ENCODE measurements around the gene AQP7. TPM values are rescaled to one million over a fixed set of nuclear protein-coding genes. Genes with fewer than 3 reads are reported as not detected.

The AQP7 gene
- total RNA-seq, 1 experiment from 2014 or later = 0.59 TPM

GRCh38 chr9:33346564-33346963 lies 55.8 kb downstream of the AQP7 start:
- Histone ChIP-seq H3K9me3 (ENCODE audit: insufficient read depth, low read depth) (no peaks in the 10 kb centered on the region), H3K4me1 (replicated peaks; ENCODE audit: insufficient read depth) (peaks cover 15% of the 10 kb centered on the region), H3K4me2 (no peak overlapping the region), H3K27me3 (ENCODE audit: insufficient read depth, low read depth) (no peaks in the 10 kb centered on the region), H4K20me1 (ENCODE audit: insufficient read depth) (no peaks in the 10 kb centered on the region), H3K36me3 (ENCODE audit: low read depth) (no peaks in the 10 kb centered on the region), H3F3A (ENCODE audit: insufficient read depth, low read depth) (peaks cover 18% of the 10 kb centered on the region; the same call in 1 of the 2 replicates), H3K9me2 (ENCODE audit: insufficient read depth) (no peaks in the 10 kb centered on the region), H3K79me2 (ENCODE audit: low read depth) (0 out of 2 replicates have a peak, but pooled peaks cover 4% of the 10 kb centered on the region), H2AFZ (no peak overlapping the region), H3K4me3 (no peak overlapping the region), H3K27ac (no peak overlapping the region)
- no peak for DNase-seq
- intact Hi-C loops (cut with micrococcal nuclease; ENCODE audit: unreplicated experiment) = no loop called here
- CTCF ChIA-PET = no interaction called here
- TF ChIP-seq EZH2 (IDR thresholded peaks at IDR 0.05; ENCODE audit: low read depth) = no peak
- no peak for TF ChIP-seq CTCF (conservative IDR thresholded peaks at IDR 0.05)
- POLR2A ChIA-PET (ENCODE audit: unreplicated experiment) = no interaction called here
- no TSS peak for BruUV-seq (replicated peaks)

- Histone ChIP-seq H3K27me3 (ENCODE audit: insufficient read depth, low read depth) (no peaks in the 10 kb centered on the region), H3K79me2 (ENCODE audit: low read depth) (0 out of 2 replicates have a peak, but pooled peaks cover 4% of the 10 kb centered on the region), H2AFZ (no peak overlapping the region), H3K4me3 (no peak overlapping the region), H3K4me2 (no peak overlapping the region), H3F3A (ENCODE audit: insufficient read depth, low read depth) (0 out of 2 replicates have a peak, but pooled peaks cover 7% of the 10 kb centered on the region), H3K9me2 (ENCODE audit: insufficient read depth) (no peaks in the 10 kb centered on the region), H3K4me1 (replicated peaks; ENCODE audit: insufficient read depth) (no peaks in the 10 kb centered on the region), H4K20me1 (ENCODE audit: insufficient read depth) (no peaks in the 10 kb centered on the region), H3K36me3 (ENCODE audit: low read depth) (peaks cover 19% of the 10 kb centered on the region; the same call in 1 of the 2 replicates), H3K9me3 (ENCODE audit: insufficient read depth, low read depth) (no peaks in the 10 kb centered on the region), H3K27ac (no peak overlapping the region)
- intact Hi-C loops (cut with micrococcal nuclease; ENCODE audit: unreplicated experiment) = no loop called here
- no peak for DNase-seq
- BruUV-seq (replicated peaks) = no TSS peak
- CTCF ChIA-PET = no interaction called here
- POLR2A ChIA-PET (ENCODE audit: unreplicated experiment) = no interaction called here
- TF ChIP-seq EZH2 (IDR thresholded peaks at IDR 0.05; ENCODE audit: low read depth) (no peak), CTCF (conservative IDR thresholded peaks at IDR 0.05) (no peak)
These were observed 58.2 kb downstream of the AQP7 start for GRCh38 chr9:33344145-33344544.

- H3K4me3 ChIP-seq = no peak overlapping the region
- H3F3A ChIP-seq (ENCODE audit: insufficient read depth, low read depth) = 0 out of 2 replicates have a peak, but pooled peaks cover 4% of the 10 kb centered on the region
- TF ChIP-seq EZH2 (IDR thresholded peaks at IDR 0.05; ENCODE audit: low read depth) = no peak
- no peak for TF ChIP-seq CTCF (conservative IDR thresholded peaks at IDR 0.05)
- no peaks in the 10 kb centered on the region for H3K79me2 ChIP-seq (ENCODE audit: low read depth)
- intact Hi-C loops (cut with micrococcal nuclease; ENCODE audit: unreplicated experiment) = no loop called here
- H3K27me3 ChIP-seq (ENCODE audit: insufficient read depth, low read depth) = no peaks in the 10 kb centered on the region
- H3K4me2 ChIP-seq = no peak overlapping the region
- no peaks in the 10 kb centered on the region for H4K20me1 ChIP-seq (ENCODE audit: insufficient read depth)
- BruUV-seq (replicated peaks) = no TSS peak
- no peak overlapping the region for H3K27ac ChIP-seq
- ChIA-PET CTCF (no interaction called here), POLR2A (ENCODE audit: unreplicated experiment) (no interaction called here)
- H3K36me3 ChIP-seq (ENCODE audit: low read depth) = peaks cover 25% of the 10 kb centered on the region; the same call in 1 of the 2 replicates
- peaks cover 3% of the 10 kb centered on the region; the same call in 1 of the 2 replicates for H3K9me3 ChIP-seq (ENCODE audit: insufficient read depth, low read depth)
- no peak overlapping the region for H2AFZ ChIP-seq
- no peak for DNase-seq
- no peaks in the 10 kb centered on the region for H3K9me2 ChIP-seq (ENCODE audit: insufficient read depth)
- no peaks in the 10 kb centered on the region for H3K4me1 ChIP-seq (replicated peaks; ENCODE audit: insufficient read depth)
These were observed 61.2 kb downstream of the AQP7 start for GRCh38 chr9:33341182-33341581.
